ENCODE measurements around the gene TACC3. TPM values are rescaled to one million over a fixed set of nuclear protein-coding genes. Genes with fewer than 3 reads are reported as not detected.

The TACC3 gene
- total RNA-seq, 5 donors from 2014 or later (not counting 1 experiment from before 2014, with no cell fraction given): 100 to 138 (median 127) TPM

- Histone ChIP-seq H3K9me3 (no peaks in the 10 kb centered on the region), H3K27me3 (replicated peaks in 1 of 2; ENCODE audit: control insufficient read depth in 2 of 2, extremely low read depth in 1 of 2, insufficient read depth in 2 of 2, low read length in 1 of 2) (peaks cover 0 to 19% of the 10 kb centered on the region in 2 experiments), H3K4me3 (ENCODE audit: control insufficient read depth in 1 of 2, extremely low read depth in 1 of 2, low read length in 1 of 2) (no peak overlapping the region), H3K27ac (ENCODE audit: low read length) (no peak overlapping the region), H3K4me1 (ENCODE audit: control insufficient read depth in 1 of 2, extremely low read depth in 1 of 2, insufficient read depth in 2 of 2, low read length in 2 of 2) (no peaks in the 10 kb centered on the region), H3K36me3 (ENCODE audit: control insufficient read depth in 2 of 2, extremely low read depth in 1 of 2, insufficient read depth in 1 of 2, low read length in 1 of 2) (no peaks in the 10 kb centered on the region)
- H3K27ac Mint-ChIP-seq: no peak overlapping the region
- ChIA-PET POLR2A (no interaction called here), CTCF (no interaction called here)
- DNase-seq: no peak
- H3K27me3 Mint-ChIP-seq: peaks cover 0 to 2% of the 10 kb centered on the region in 2 donors
- 84% methylated on average over 25 of the region's 27 CpGs for WGBS (ENCODE audit: insufficient coverage)
- H3K36me3 Mint-ChIP-seq: no peaks in the 10 kb centered on the region
- no peaks in the 10 kb centered on the region for H3K9me3 Mint-ChIP-seq
- H3K4me1 Mint-ChIP-seq: no peaks in the 10 kb centered on the region
- no peak overlapping the region for H3K4me3 Mint-ChIP-seq
- no peak for ATAC-seq (replicated peaks in 1 of 4)
Measured at GRCh38 chr4:1777822-1778641, 56.7 kb downstream of the TACC3 start.

- Histone ChIP-seq H3K36me3 (ENCODE audit: control insufficient read depth in 2 of 2, extremely low read depth in 1 of 2, insufficient read depth in 1 of 2, low read length in 1 of 2) (no peaks in the 10 kb centered on the region), H3K4me3 (ENCODE audit: control insufficient read depth in 1 of 2, extremely low read depth in 1 of 2, low read length in 1 of 2) (no peak overlapping the region), H3K9me3 (no peaks in the 10 kb centered on the region), H3K27me3 (replicated peaks in 1 of 2; ENCODE audit: control insufficient read depth in 2 of 2, extremely low read depth in 1 of 2, insufficient read depth in 2 of 2, low read length in 1 of 2) (peaks cover 0 to 14% of the 10 kb centered on the region in 2 experiments), H3K4me1 (ENCODE audit: control insufficient read depth in 1 of 2, extremely low read depth in 1 of 2, insufficient read depth in 2 of 2, low read length in 2 of 2) (no peaks in the 10 kb centered on the region), H3K27ac (ENCODE audit: low read length) (no peak overlapping the region)
- ATAC-seq (replicated peaks in 1 of 4): no peak
- Mint-ChIP-seq H3K4me3 (no peak overlapping the region), H3K4me1 (no peaks in the 10 kb centered on the region), H3K36me3 (no peaks in the 10 kb centered on the region), H3K27ac (no peak overlapping the region), H3K9me3 (no peaks in the 10 kb centered on the region), H3K27me3 (peaks cover 0 to 2% of the 10 kb centered on the region in 2 donors)
- ChIA-PET POLR2A (no interaction called here), CTCF (no interaction called here)
- DNase-seq: no peak
- 82% methylated on average over 17 of the region's 18 CpGs for WGBS (ENCODE audit: insufficient coverage)
Measured at GRCh38 chr4:1778642-1779392, 57.5 kb downstream of the TACC3 start.

DNA sequence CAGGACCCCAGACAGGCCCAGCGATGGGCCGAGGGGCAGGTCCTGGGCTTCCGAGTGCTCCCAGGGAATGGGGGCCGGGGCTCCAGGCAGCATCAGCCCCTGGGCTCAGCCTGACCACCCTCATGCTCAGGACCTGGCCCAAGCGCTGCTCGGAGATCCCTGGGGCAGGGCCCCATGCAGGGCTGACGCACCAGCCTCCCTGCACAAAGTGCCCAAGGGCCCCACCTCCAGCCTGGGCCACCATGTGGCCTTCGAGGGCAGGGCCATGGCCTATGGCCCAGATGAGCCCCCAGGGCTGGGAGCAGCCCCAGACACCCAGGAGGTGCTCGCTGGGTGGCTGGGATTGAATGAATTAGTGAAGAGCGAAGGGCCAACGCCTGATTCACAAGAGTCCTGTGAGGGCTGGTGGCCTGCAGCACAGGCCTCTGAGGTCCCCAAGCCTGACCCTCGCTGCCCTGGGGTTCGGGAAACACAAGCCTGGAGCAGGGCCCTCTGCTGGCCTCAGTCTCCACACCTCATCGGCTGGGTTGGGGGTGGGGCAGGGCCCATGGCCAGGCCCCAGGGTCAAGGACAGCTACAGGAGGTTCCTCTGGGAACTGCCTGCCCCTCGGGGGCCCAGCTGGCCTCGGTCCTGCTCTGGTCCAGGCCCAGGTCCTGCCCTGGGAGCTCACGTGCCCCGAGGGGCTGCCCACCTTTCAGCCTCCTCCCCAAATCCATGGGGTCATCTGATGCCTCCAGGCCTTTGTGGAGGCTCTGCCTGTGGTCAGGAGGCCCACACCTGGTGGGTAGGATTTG lies 58.5 kb downstream of the TACC3 start:
- no peaks in the 10 kb centered on the region for H3K27me3 Mint-ChIP-seq
- Histone ChIP-seq H3K27ac (ENCODE audit: low read length) (no peak overlapping the region), H3K4me3 (ENCODE audit: control insufficient read depth in 1 of 2, extremely low read depth in 1 of 2, low read length in 1 of 2) (no peak overlapping the region), H3K9me3 (no peaks in the 10 kb centered on the region), H3K4me1 (ENCODE audit: control insufficient read depth in 1 of 2, extremely low read depth in 1 of 2, insufficient read depth in 2 of 2, low read length in 2 of 2) (no peaks in the 10 kb centered on the region), H3K27me3 (replicated peaks in 1 of 2; ENCODE audit: control insufficient read depth in 2 of 2, extremely low read depth in 1 of 2, insufficient read depth in 2 of 2, low read length in 1 of 2) (peaks cover 0 to 6% of the 10 kb centered on the region in 2 experiments), H3K36me3 (ENCODE audit: control insufficient read depth in 2 of 2, extremely low read depth in 1 of 2, insufficient read depth in 1 of 2, low read length in 1 of 2) (no peaks in the 10 kb centered on the region)
- ATAC-seq (replicated peaks in 1 of 4) (no peak), DNase-seq (no peak)
- ChIA-PET POLR2A (no interaction called here), CTCF (no interaction called here)
- no peaks in the 10 kb centered on the region for H3K4me1 Mint-ChIP-seq
- no peaks in the 10 kb centered on the region for H3K9me3 Mint-ChIP-seq
- WGBS (ENCODE audit: insufficient coverage): 81% methylated on average over 16 of the region's 18 CpGs
- no peak overlapping the region for H3K4me3 Mint-ChIP-seq
- H3K27ac Mint-ChIP-seq: no peak overlapping the region
- H3K36me3 Mint-ChIP-seq: no peaks in the 10 kb centered on the region

- H3K27ac ChIP-seq (ENCODE audit: low read length): no peak overlapping the region
- Mint-ChIP-seq H3K4me1 (no peaks in the 10 kb centered on the region), H3K27me3 (no peaks in the 10 kb centered on the region), H3K4me3 (no peak overlapping the region), H3K27ac (no peak overlapping the region), H3K36me3 (no peaks in the 10 kb centered on the region), H3K9me3 (no peaks in the 10 kb centered on the region)
- no peak overlapping the region for H3K4me3 ChIP-seq (ENCODE audit: control insufficient read depth in 1 of 2, extremely low read depth in 1 of 2, low read length in 1 of 2)
- no peaks in the 10 kb centered on the region for H3K9me3 ChIP-seq
- no peaks in the 10 kb centered on the region for H3K4me1 ChIP-seq (ENCODE audit: control insufficient read depth in 1 of 2, extremely low read depth in 1 of 2, insufficient read depth in 2 of 2, low read length in 2 of 2)
- 76% methylated on average over 10 of the region's 14 CpGs for WGBS (ENCODE audit: insufficient coverage)
- DNase-seq (no peak), ATAC-seq (replicated peaks in 1 of 4) (no peak)
- CTCF ChIA-PET: no interaction called here
- POLR2A ChIA-PET: no interaction called here
- no peaks in the 10 kb centered on the region for H3K36me3 ChIP-seq (ENCODE audit: control insufficient read depth in 2 of 2, extremely low read depth in 1 of 2, insufficient read depth in 1 of 2, low read length in 1 of 2)
- peaks cover 0 to 5% of the 10 kb centered on the region in 2 experiments for H3K27me3 ChIP-seq (replicated peaks in 1 of 2; ENCODE audit: control insufficient read depth in 2 of 2, extremely low read depth in 1 of 2, insufficient read depth in 2 of 2, low read length in 1 of 2)
Measured at GRCh38 chr4:1780435-1780834, 59.1 kb downstream of the TACC3 start.

DNA sequence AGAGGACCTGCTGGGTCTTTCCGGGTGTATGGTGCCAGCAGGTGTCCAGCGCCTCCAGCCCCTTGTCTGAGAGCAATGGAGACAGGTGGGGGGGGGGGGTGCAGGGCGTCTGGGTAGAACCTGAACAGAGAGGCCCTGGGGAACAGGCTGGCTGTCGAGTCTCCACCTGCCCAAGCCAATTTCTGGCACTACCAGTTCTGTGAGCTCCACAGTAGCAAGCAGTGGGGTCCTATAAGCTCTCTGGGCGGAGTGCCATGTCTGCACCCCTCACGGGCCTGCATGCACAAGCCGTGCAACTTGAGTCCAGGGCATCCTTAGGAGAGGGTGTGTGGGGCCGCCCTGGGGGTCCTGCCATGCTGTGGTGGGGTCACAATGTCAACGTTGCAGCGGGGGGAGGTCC lies 61.7 kb downstream of the TACC3 start:
- Mint-ChIP-seq H3K4me1 (no peaks in the 10 kb centered on the region), H3K4me3 (no peak overlapping the region), H3K36me3 (no peaks in the 10 kb centered on the region), H3K9me3 (no peaks in the 10 kb centered on the region), H3K27me3 (no peaks in the 10 kb centered on the region), H3K27ac (no peak overlapping the region)
- CTCF ChIA-PET: no interaction called here
- DNase-seq (no peak), ATAC-seq (replicated peaks in 1 of 4) (no peak)
- peaks cover 0 to 6% of the 10 kb centered on the region in 2 experiments for H3K27me3 ChIP-seq (replicated peaks in 1 of 2; ENCODE audit: control insufficient read depth in 2 of 2, extremely low read depth in 1 of 2, insufficient read depth in 2 of 2, low read length in 1 of 2)
- no peaks in the 10 kb centered on the region for H3K9me3 ChIP-seq
- WGBS (ENCODE audit: insufficient coverage): 79% methylated on average over 4 of the region's 10 CpGs
- no peaks in the 10 kb centered on the region for H3K36me3 ChIP-seq (ENCODE audit: control insufficient read depth in 2 of 2, extremely low read depth in 1 of 2, insufficient read depth in 1 of 2, low read length in 1 of 2)
- no peak overlapping the region for H3K27ac ChIP-seq (ENCODE audit: low read length)
- no peaks in the 10 kb centered on the region for H3K4me1 ChIP-seq (ENCODE audit: control insufficient read depth in 1 of 2, extremely low read depth in 1 of 2, insufficient read depth in 2 of 2, low read length in 2 of 2)
- POLR2A ChIA-PET: no interaction called here
- no peak overlapping the region for H3K4me3 ChIP-seq (ENCODE audit: control insufficient read depth in 1 of 2, extremely low read depth in 1 of 2, low read length in 1 of 2)

DNA sequence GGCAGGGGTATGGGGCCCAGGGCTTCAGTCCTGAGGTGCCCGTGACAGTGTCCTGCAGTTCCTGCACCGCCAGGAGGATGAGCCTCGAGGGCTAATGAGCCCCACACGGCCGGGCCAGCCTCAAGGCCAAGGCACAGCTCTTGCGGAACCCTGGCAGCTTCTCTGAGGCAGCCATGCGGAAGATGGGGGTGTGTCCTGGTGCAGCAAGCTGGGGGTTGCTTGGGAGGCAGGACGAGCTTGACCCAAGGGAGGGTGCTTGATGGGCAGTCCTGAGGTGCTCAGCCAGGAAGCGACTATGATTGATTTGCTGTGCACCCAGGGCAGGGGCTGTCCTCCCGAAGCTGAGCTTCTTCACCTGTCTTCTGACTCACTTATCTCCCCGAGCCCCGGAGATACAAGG lies 62.6 kb downstream of the TACC3 start:
- Histone ChIP-seq H3K27ac (ENCODE audit: low read length) (no peak overlapping the region), H3K36me3 (ENCODE audit: control insufficient read depth in 2 of 2, extremely low read depth in 1 of 2, insufficient read depth in 1 of 2, low read length in 1 of 2) (no peaks in the 10 kb centered on the region), H3K27me3 (replicated peaks in 1 of 2; ENCODE audit: control insufficient read depth in 2 of 2, extremely low read depth in 1 of 2, insufficient read depth in 2 of 2, low read length in 1 of 2) (peaks cover 0 to 6% of the 10 kb centered on the region in 2 experiments), H3K9me3 (no peaks in the 10 kb centered on the region), H3K4me3 (ENCODE audit: control insufficient read depth in 1 of 2, extremely low read depth in 1 of 2, low read length in 1 of 2) (no peak overlapping the region), H3K4me1 (ENCODE audit: control insufficient read depth in 1 of 2, extremely low read depth in 1 of 2, insufficient read depth in 2 of 2, low read length in 2 of 2) (no peaks in the 10 kb centered on the region)
- Mint-ChIP-seq H3K27me3 (no peaks in the 10 kb centered on the region), H3K27ac (no peak overlapping the region), H3K4me3 (no peak overlapping the region), H3K36me3 (no peaks in the 10 kb centered on the region), H3K4me1 (no peaks in the 10 kb centered on the region), H3K9me3 (no peaks in the 10 kb centered on the region)
- ATAC-seq (replicated peaks in 1 of 4) (no peak), DNase-seq (no peak)
- ChIA-PET POLR2A (no interaction called here), CTCF (no interaction called here)
- 79% methylated on average over 9 of the region's 12 CpGs for WGBS (ENCODE audit: insufficient coverage)
